Measurements from ENCODE around the gene ZNF200. TPM values are rescaled to one million over a fixed set of nuclear protein-coding genes. Genes with fewer than 3 reads are reported as not detected.

The ZNF200 gene
- total RNA-seq, 4 donors from 2014 or later: 4.3 to 10.1 (median 4.6) TPM

DNA sequence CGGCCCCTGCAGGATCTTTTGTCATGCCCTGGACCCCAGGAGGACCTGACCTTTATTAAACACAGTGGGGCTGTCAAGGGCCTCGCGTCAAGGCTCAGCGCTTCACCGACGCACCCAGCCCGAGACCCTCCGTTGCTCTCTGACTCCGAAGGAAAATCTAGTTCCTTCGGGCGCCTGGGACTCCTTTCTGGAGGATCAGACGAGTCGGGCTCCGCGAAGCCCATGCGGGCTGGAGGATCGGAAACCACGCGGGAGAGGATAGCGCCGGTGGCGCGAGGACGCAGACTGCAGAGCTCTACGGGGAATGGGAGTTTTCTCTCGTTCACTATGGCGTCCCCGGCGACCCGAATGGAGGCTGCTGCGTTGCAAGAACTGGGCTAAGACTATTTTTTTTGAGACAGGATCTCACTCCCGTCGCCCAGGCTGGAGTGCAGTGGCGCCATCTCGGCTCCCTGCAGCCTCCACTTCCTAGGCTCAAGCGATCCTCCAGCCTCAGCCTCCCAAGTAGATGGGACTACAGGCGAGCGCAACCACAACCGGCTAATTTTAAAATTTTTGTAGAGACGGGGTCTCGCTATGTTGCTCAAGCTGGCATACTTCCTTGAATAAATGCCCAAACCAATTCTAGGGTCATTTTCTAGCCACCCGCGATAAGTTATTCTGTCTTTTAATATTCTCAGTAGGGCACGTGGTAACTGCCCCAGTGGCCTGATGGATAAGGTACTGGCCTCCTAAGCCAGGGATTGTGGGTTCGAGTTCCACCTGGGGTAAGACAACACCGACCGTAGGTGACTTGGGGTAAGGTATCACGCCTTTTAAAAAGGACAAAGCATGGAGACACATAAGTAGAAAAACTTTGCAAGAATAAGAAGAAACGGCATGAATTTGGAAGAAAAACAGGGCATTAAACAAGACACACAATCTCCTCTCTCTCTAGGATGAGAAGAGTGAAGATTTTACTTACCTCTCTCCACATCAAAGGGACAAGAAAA, 41.4 kb downstream of the ZNF200 start:
- H3K4me1 ChIP-seq: peaks cover 10 to 30% (median 11%) of the 10 kb centered on the region in 3 donors
- TF ChIP-seq, protein P1, sequence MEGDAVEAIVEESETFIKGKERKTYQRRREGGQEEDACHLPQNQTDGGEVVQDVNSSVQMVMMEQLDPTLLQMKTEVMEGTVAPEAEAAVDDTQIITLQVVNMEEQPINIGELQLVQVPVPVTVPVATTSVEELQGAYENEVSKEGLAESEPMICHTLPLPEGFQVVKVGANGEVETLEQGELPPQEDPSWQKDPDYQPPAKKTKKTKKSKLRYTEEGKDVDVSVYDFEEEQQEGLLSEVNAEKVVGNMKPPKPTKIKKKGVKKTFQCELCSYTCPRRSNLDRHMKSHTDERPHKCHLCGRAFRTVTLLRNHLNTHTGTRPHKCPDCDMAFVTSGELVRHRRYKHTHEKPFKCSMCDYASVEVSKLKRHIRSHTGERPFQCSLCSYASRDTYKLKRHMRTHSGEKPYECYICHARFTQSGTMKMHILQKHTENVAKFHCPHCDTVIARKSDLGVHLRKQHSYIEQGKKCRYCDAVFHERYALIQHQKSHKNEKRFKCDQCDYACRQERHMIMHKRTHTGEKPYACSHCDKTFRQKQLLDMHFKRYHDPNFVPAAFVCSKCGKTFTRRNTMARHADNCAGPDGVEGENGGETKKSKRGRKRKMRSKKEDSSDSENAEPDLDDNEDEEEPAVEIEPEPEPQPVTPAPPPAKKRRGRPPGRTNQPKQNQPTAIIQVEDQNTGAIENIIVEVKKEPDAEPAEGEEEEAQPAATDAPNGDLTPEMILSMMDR (IDR thresholded peaks at IDR 0.05): no peak
- TF ChIP-seq POLR2A (IDR thresholded peaks at IDR 0.05): no peak
- no peaks in the 10 kb centered on the region for H3K36me3 ChIP-seq
- no peak overlapping the region for H3K4me3 ChIP-seq
- intact Hi-C loops (cut with DNase I): no loop called here
- no peak overlapping the region for H3K27ac ChIP-seq
- WGBS, 2 donors: 81 to 84% methylated on average over 32 to 49 of the region's 49 CpGs
- peaks cover 6 to 96% (median 52%) of the 10 kb centered on the region in 4 donors for H3K27me3 ChIP-seq
- peaks cover 0 to 7% (median 0%) of the 10 kb centered on the region in 3 donors for H3K9me3 ChIP-seq
- no peak for DNase-seq

DNA sequence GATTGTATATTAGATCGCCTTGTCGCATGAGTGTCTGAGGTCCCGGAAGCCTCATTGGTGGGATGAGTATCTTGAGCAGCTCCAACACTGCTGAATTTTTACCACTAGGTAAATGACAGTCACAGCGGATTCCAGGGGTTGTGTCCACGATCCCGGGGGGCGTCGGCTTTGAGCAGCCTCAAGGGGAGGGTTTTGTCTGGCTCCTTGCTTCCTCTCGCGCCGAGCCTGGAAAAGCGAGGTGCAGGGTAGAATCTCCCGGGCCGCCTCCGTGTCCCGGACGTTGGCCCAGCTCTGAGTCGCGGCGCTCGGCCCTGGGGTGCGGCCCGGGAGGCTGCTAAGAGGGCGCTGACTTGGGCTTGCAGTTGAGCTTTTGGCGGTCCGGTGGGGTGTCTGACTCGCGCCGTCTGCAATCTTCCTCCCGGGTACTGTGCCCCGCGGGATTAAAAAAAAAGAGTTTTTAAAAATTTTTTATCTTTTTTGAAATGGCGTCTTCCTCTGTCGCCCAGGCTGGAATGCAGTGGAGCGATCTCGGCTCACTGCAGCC, 42.4 kb downstream of the ZNF200 start:
- Histone ChIP-seq H3K4me3 (no peak overlapping the region), H3K36me3 (no peaks in the 10 kb centered on the region), H3K4me1 (peaks cover 16 to 39% (median 16%) of the 10 kb centered on the region in 3 donors), H3K27ac (no peak overlapping the region), H3K9me3 (peaks cover 0 to 7% (median 0%) of the 10 kb centered on the region in 3 donors), H3K27me3 (peaks cover 9 to 99% (median 57%) of the 10 kb centered on the region in 4 donors)
- DNase-seq: no peak
- intact Hi-C loops (cut with DNase I): no loop called here
- TF ChIP-seq, protein P1 (IDR thresholded peaks at IDR 0.05): no peak
- no peak for TF ChIP-seq POLR2A (IDR thresholded peaks at IDR 0.05)
- 60 to 67% methylated on average over 17 to 30 of the region's 36 CpGs for WGBS, 2 donors

DNA sequence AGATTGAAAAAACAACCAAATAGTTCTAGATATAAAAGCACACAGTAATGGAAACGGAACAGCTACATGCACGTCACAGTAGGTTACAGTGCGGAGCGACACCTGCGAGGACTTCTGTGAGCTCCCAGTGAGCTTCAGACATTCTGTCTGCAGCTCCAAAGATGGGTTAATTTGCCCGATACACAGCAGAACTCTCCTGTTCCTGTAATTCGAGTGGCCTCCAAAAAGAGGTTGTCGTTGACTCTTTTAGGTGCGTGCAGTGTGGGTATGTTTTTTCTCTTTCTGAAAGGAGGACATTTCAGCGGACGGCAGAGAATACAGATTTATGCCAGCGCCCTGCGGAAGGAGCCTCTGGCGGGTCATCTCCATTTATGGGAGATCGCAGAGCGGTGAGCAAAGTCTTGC, 44.0 kb downstream of the ZNF200 start:
- no peak for DNase-seq
- Histone ChIP-seq H3K36me3 (no peaks in the 10 kb centered on the region), H3K9me3 (peaks cover 0 to 7% (median 0%) of the 10 kb centered on the region in 3 donors), H3K27ac (no peak overlapping the region), H3K27me3 (peaks cover 9 to 100% (median 61%) of the 10 kb centered on the region in 4 donors), H3K4me1 (peaks cover 16 to 39% (median 16%) of the 10 kb centered on the region in 3 donors), H3K4me3 (no peak overlapping the region)
- WGBS, 2 donors: 19 to 20% methylated on average over 11 to 16 of the region's 16 CpGs
- intact Hi-C loops (cut with DNase I): no loop called here
- no peak for TF ChIP-seq POLR2A (IDR thresholded peaks at IDR 0.05)
- TF ChIP-seq, protein P1 (IDR thresholded peaks at IDR 0.05): no peak

DNA sequence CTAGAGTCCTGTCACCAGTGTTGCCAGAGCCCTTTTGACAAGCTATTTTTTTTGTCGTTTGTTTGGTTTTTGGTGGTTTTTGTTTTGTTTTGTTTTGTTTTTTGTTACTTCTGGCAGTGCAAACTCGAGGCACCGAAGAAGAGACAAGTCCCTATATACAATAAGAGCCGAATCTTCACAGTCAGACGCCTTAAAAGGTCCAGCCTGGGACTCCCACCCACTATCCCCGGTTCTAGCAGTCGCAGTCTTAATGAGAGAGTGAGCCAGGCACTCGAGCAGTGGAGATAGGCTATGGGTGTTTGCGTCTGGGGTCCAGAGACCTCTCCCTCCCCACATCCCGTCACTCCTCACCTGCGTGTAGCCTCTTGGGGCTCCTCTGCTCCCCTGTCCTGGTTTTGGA, 45.1 kb downstream of the ZNF200 start:
- H3K4me1 ChIP-seq: peaks cover 16 to 39% (median 16%) of the 10 kb centered on the region in 3 donors
- H3K9me3 ChIP-seq: peaks cover 0 to 7% (median 0%) of the 10 kb centered on the region in 3 donors
- DNase-seq: no peak
- WGBS, 2 donors: 16 to 25% methylated on average over 7 to 11 of the region's 11 CpGs
- TF ChIP-seq POLR2A (IDR thresholded peaks at IDR 0.05): no peak
- TF ChIP-seq, protein P1 (IDR thresholded peaks at IDR 0.05): no peak
- H3K4me3 ChIP-seq: no peak overlapping the region
- intact Hi-C loops (cut with DNase I): no loop called here
- no peak overlapping the region for H3K27ac ChIP-seq
- H3K36me3 ChIP-seq: no peaks in the 10 kb centered on the region
- H3K27me3 ChIP-seq: peaks cover 9 to 100% (median 60%) of the 10 kb centered on the region in 4 donors
